GM12878 (cell line): Measurements from ENCODE around the gene COL4A4. TPM values are rescaled to one million over a fixed set of nuclear protein-coding genes. Genes with fewer than 3 reads are reported as not detected.

Experiments used
- ATAC-seq: fragments of 200-7000 bp; cut with Tn5 transposase; 3 replicates; pipeline ENCODE4 v1.9.1; 2020; ENCODE audit warnings: mild to moderate bottlenecking, moderate library complexity
- BruUV-seq: library from RNA; stranded (reverse); fragments of 400-500 nt; replicated peaks from 2 replicates; lab custom pipeline; 2021; lab: Mats Ljungman, UMichigan
- CTCF ChIA-PET: fragments of 300-600 bp; sonication (Branson Sonifier 250); formaldehyde crosslinking; extraction: SDS; loops from one replicate; lab custom pipeline; 2021; ENCODE audit warnings: inconsistent platforms; lab: Yijun Ruan, JAX
- POLR2A ChIA-PET: fragments of 350-600 bp; formaldehyde crosslinking; extraction: SDS; loops from one replicate; lab custom pipeline; 2021; ENCODE audit warnings: inconsistent platforms; lab: Charles Lee
- RAD21 ChIA-PET: fragments of 300-600 bp; sonication (Branson Sonifier 250); formaldehyde crosslinking; loops from one replicate; lab custom pipeline; 2023; ENCODE audit warnings: antibody characterized with exemption; ENCODE audit not compliant: unreplicated experiment; lab: Charles Lee
- SMC1A ChIA-PET: fragments of 300-600 bp; sonication (Branson Sonifier 250); formaldehyde crosslinking; loops from one replicate; lab custom pipeline; 2023; ENCODE audit not compliant: unreplicated experiment, uncharacterized antibody; lab: Charles Lee
- DNase-seq: peaks from one replicate; pipeline ENCODE4 v3.0.0-alpha.2; 2011; ENCODE audit warnings: low read depth, low spot score
- FAIRE-seq: peaks from 3 replicates; lab custom pipeline; 2011; peaks lifted over from hg19 to GRCh38; lab: Jason Lieb, UNC
- H2AFZ ChIP-seq: 2 replicates; pipeline ENCODE4 v1.6.0; 2011; ENCODE audit warnings: low read depth, low read length, control low read depth; ENCODE audit not compliant: control insufficient read depth
- H3K27ac ChIP-seq: 2 replicates; pipeline ENCODE4 v1.5.1; 2011; ENCODE audit warnings: control low read depth; ENCODE audit not compliant: control insufficient read depth, insufficient read depth
- H3K27me3 ChIP-seq, 2 experiments: replicated peaks in 1 of 2; 2 replicates each; pipeline versions ENCODE4 v1.6.0 to v1.6.1; 2011; ENCODE audit warnings: low read length in 1 of 2; ENCODE audit not compliant: control insufficient read depth in 2 of 2, insufficient read depth in 2 of 2
- H3K36me3 ChIP-seq, 2 experiments: 2 replicates each; pipeline ENCODE4 v1.5.1; 2011; ENCODE audit warnings: low read length in 1 of 2; ENCODE audit not compliant: control insufficient read depth in 2 of 2, insufficient read depth in 2 of 2
- H3K4me1 ChIP-seq: 2 replicates; pipeline ENCODE4 v1.6.1; 2011; ENCODE audit warnings: mild to moderate bottlenecking, low read length, moderate library complexity, mixed read lengths; ENCODE audit not compliant: control insufficient read depth, insufficient read depth
- H3K4me2 ChIP-seq: 2 replicates; pipeline ENCODE4 v1.6.0; 2011; ENCODE audit warnings: control low read depth; ENCODE audit not compliant: control insufficient read depth, insufficient read depth
- H3K4me3 ChIP-seq: fragments of 200-600 bp; sonication (generic); 2 replicates; pipeline ENCODE4 v1.5.1; 2016
- H3K79me2 ChIP-seq: 2 replicates; pipeline ENCODE4 v1.6.0; 2011; ENCODE audit warnings: low read length; ENCODE audit not compliant: control insufficient read depth, insufficient read depth
- H3K9ac ChIP-seq: 2 replicates; pipeline ENCODE4 v1.8.0; 2011; ENCODE audit warnings: low read length, control low read depth, mixed read lengths; ENCODE audit not compliant: control insufficient read depth, insufficient read depth
- H3K9me3 ChIP-seq: replicated peaks from 3 replicates; pipeline ENCODE4 v1.5.1; 2011; ENCODE audit warnings: mild to moderate bottlenecking, low read length; ENCODE audit not compliant: control insufficient read depth, insufficient read depth
- H4K20me1 ChIP-seq: 2 replicates; pipeline ENCODE4 v1.6.0; 2011; ENCODE audit not compliant: control insufficient read depth, insufficient read depth
- EZH2 ChIP-seq: IDR thresholded peaks from 2 replicates; pipeline ENCODE4 v1.6.1; 2012; ENCODE audit warnings: low read depth, mild to moderate bottlenecking, control low read depth, inconsistent platforms, low read length, borderline replicate concordance; ENCODE audit not compliant: control insufficient read depth
- HDAC2 ChIP-seq: fragments of 200-600 bp; sonication (generic); IDR thresholded peaks from 2 replicates; pipeline ENCODE4 v1.6.1; 2017
- KAT2A ChIP-seq: conservative IDR thresholded peaks from 2 replicates; pipeline ENCODE4 v1.6.1; 2011; ENCODE audit warnings: low read depth, low read length; ENCODE audit not compliant: control insufficient read depth
- KDM1A ChIP-seq: fragments of 200-600 bp; sonication (generic); IDR thresholded peaks from 2 replicates; pipeline ENCODE4 v1.6.1; 2016; ENCODE audit warnings: borderline replicate concordance
- MEF2A ChIP-seq: IDR thresholded peaks from 2 replicates; pipeline ENCODE4 v1.6.1; 2011; ENCODE audit warnings: low read depth, mild to moderate bottlenecking, low read length, moderate library complexity; ENCODE audit not compliant: insufficient read depth
- NFIC ChIP-seq: IDR thresholded peaks from 2 replicates; pipeline ENCODE4 v1.6.1; 2012; ENCODE audit warnings: low read depth, mild to moderate bottlenecking, inconsistent platforms, low read length, moderate library complexity
- NRF1 ChIP-seq: conservative IDR thresholded peaks from 2 replicates; pipeline ENCODE4 v1.6.1; 2011; ENCODE audit warnings: mild to moderate bottlenecking, low read depth, low read length, improper control_type of control experiment
- POLR2AphosphoS2 ChIP-seq: IDR thresholded peaks from 2 replicates; pipeline ENCODE4 v1.6.1; 2011; ENCODE audit warnings: low read depth, mild to moderate bottlenecking, low read length, improper control_type of control experiment, moderate library complexity
- POLR2AphosphoS5 ChIP-seq: IDR thresholded peaks from 2 replicates; pipeline ENCODE4 v1.6.1; 2011; ENCODE audit warnings: mild to moderate bottlenecking, low read length, inconsistent platforms
- RELB ChIP-seq: fragments of 450-650 bp; IDR thresholded peaks from 2 replicates; pipeline ENCODE4 v1.6.1; 2017; ENCODE audit warnings: low read depth, mild to moderate bottlenecking, moderate library complexity
- RFX5 ChIP-seq: IDR thresholded peaks from 2 replicates; pipeline ENCODE4 v1.6.1; 2011; ENCODE audit warnings: low read depth, low read length, improper control_type of control experiment
- SIX5 ChIP-seq: IDR thresholded peaks from 2 replicates; pipeline ENCODE4 v1.6.1; 2011; ENCODE audit warnings: mild to moderate bottlenecking, low read depth, low read length, moderate library complexity; ENCODE audit not compliant: severe bottlenecking
- SMC3 ChIP-seq: IDR thresholded peaks from 2 replicates; pipeline ENCODE4 v1.6.1; 2011; ENCODE audit warnings: low read length, improper control_type of control experiment, borderline replicate concordance
- WGBS: methylation state at CpG from one replicate; pipeline ENCODE4 v1.1.6; 2016; ENCODE audit warnings: low lambda C conversion rate; ENCODE audit not compliant: insufficient replicate concordance, insufficient coverage; ENCODE audit errors: missing lambda C conversion rate; 5-methylcytosine and 5-hydroxymethylcytosine counted together
- in situ Hi-C: fragments of 300-500 bp; cut with MboI; formaldehyde crosslinking; loops from 9 replicates; pipeline ENCODE4 v1.14.3; 2018; ENCODE audit warnings: mixed read lengths
- intact Hi-C: fragments of 100-400 bp; cut with micrococcal nuclease; formaldehyde crosslinking; loops from one replicate; pipeline ENCODE4 v1.14.2; 2022; ENCODE audit not compliant: unreplicated experiment
- polyA plus RNA-seq, 11 experiments: library from polyadenylated mRNA; depleted of rRNA in 4 of 11; unstranded in 6 of 11; stranded (reverse) in 5 of 11; fragments of >200 nt; fragmentation: Nextera tagmentation in 4 of 11; fragmentation: Illumina TruSeq in 1 of 11; extraction: Ambion mirVana in 4 of 11; extraction: Trizol in 1 of 11; gene quantifications; 1 replicate in 1 of 11; 2 replicates in 10 of 11; pipeline versions ENCODE4 v1.2.1 to v1.2.3, GENCODE V29; 2011 to 2016; ENCODE audit warnings: inconsistent platforms in 2 of 11, missing spikeins in 2 of 11, low read depth in 1 of 11
- total RNA-seq, 4 experiments: library from RNA; depleted of rRNA in 3 of 4; stranded (reverse); fragments of >200 nt in 3 of 4; fragmentation: Illumina TruSeq in 1 of 4; extraction: Trizol in 1 of 4; gene quantifications; 2 replicates each; pipeline versions ENCODE4 v1.2.1 to v1.2.3, GENCODE V29; 2013 to 2021
- TF ChIP-seq, protein P1 (sequence below): fragments of 450-650 bp; formaldehyde crosslinking; IDR thresholded peaks from 2 replicates; pipeline ENCODE4 v1.4.0; 2022; ENCODE audit warnings: mild to moderate bottlenecking, moderate library complexity
- TF ChIP-seq, protein P2 (sequence below): fragments of 150-350 bp; IDR thresholded peaks from 2 replicates; pipeline ENCODE4 v1.6.1; 2016; ENCODE audit warnings: low read depth, low read length
- TF ChIP-seq, protein P3 (sequence below): fragments of 450-650 bp; IDR thresholded peaks from 2 replicates; pipeline ENCODE4 v1.6.1; 2016; ENCODE audit warnings: mild to moderate bottlenecking

The COL4A4 gene
- total and polyA plus RNA-seq, 10 of the 15 experiments (the other 5 are each of a cell fraction or from before 2014, with no cell fraction given): 0.19 to 4.0 (median 2.1) TPM

DNA sequence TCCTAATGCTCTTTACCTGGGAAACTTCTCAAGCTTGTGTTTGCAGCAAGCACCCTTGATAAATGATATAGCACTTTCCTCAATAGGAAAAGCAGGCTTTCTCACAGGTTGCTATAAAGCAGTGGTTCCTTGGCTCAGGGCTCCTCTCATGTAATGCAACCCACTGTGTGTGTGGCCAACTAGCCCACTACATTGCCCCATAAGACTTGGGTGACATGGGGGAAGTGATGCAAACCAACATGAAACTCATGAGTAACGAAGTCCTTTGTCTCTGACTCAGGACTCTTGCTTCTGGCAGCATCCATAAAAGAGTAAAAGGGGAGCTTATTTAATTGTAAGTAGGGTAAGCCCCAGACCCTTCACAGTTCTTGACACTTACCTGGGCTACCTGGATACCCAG lies 106.9 kb downstream of the COL4A4 start:
- ChIA-PET CTCF (no interaction called here), RAD21 (no interaction called here), SMC1A (no interaction called here), POLR2A (interaction anchor here (0.5 kb wide), 1 partner anchor 801 kb away, joined by 6 read pairs; no protein-coding TSS in a partner anchor)
- Histone ChIP-seq H3K79me2 (no peaks in the 10 kb centered on the region), H4K20me1 (no peaks in the 10 kb centered on the region), H3K27ac (no peak overlapping the region), H3K4me3 (no peak overlapping the region), H2AFZ (no peak overlapping the region), H3K36me3 (no peaks in the 10 kb centered on the region), H3K4me2 (no peak overlapping the region), H3K9me3 (no peaks in the 10 kb centered on the region), H3K9ac (no peak overlapping the region), H3K4me1 (no peaks in the 10 kb centered on the region), H3K27me3 (no peaks in the 10 kb centered on the region)
- WGBS: 52% methylated on average over 1 of the region's 1 CpG
- BruUV-seq: no TSS peak
- in situ Hi-C loops: no loop called here
- intact Hi-C loops: no loop called here
- FAIRE-seq (no peak), ATAC-seq (no peak), DNase-seq (no peak)
- TF ChIP-seq NFIC: no peak
- TF ChIP-seq KDM1A: no peak
- no peak for TF ChIP-seq POLR2AphosphoS2
- TF ChIP-seq RFX5: no peak
- TF ChIP-seq NRF1: no peak
- no peak for TF ChIP-seq HDAC2
- TF ChIP-seq, protein P1, sequence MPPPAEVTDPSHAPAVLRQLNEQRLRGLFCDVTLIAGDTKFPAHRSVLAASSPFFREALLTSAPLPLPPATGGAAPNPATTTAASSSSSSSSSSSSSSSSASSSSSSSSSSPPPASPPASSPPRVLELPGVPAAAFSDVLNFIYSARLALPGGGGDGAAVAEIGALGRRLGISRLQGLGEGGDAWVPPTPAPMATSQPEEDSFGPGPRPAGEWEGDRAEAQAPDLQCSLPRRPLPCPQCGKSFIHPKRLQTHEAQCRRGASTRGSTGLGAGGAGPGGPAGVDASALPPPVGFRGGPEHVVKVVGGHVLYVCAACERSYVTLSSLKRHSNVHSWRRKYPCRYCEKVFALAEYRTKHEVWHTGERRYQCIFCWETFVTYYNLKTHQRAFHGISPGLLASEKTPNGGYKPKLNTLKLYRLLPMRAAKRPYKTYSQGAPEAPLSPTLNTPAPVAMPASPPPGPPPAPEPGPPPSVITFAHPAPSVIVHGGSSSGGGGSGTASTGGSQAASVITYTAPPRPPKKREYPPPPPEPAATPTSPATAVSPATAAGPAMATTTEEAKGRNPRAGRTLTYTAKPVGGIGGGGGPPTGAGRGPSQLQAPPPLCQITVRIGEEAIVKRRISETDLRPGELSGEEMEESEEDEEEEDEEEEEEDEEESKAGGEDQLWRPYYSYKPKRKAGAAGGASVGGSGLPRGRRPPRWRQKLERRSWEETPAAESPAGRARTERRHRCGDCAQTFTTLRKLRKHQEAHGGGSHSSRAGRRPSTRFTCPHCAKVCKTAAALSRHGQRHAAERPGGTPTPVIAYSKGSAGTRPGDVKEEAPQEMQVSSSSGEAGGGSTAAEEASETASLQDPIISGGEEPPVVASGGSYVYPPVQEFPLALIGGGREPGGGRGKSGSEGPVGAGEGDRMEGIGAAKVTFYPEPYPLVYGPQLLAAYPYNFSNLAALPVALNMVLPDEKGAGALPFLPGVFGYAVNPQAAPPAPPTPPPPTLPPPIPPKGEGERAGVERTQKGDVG (CRISPR knock-in tag): no peak
- TF ChIP-seq EZH2: no peak
- no peak for TF ChIP-seq RELB
- TF ChIP-seq, protein P2, sequence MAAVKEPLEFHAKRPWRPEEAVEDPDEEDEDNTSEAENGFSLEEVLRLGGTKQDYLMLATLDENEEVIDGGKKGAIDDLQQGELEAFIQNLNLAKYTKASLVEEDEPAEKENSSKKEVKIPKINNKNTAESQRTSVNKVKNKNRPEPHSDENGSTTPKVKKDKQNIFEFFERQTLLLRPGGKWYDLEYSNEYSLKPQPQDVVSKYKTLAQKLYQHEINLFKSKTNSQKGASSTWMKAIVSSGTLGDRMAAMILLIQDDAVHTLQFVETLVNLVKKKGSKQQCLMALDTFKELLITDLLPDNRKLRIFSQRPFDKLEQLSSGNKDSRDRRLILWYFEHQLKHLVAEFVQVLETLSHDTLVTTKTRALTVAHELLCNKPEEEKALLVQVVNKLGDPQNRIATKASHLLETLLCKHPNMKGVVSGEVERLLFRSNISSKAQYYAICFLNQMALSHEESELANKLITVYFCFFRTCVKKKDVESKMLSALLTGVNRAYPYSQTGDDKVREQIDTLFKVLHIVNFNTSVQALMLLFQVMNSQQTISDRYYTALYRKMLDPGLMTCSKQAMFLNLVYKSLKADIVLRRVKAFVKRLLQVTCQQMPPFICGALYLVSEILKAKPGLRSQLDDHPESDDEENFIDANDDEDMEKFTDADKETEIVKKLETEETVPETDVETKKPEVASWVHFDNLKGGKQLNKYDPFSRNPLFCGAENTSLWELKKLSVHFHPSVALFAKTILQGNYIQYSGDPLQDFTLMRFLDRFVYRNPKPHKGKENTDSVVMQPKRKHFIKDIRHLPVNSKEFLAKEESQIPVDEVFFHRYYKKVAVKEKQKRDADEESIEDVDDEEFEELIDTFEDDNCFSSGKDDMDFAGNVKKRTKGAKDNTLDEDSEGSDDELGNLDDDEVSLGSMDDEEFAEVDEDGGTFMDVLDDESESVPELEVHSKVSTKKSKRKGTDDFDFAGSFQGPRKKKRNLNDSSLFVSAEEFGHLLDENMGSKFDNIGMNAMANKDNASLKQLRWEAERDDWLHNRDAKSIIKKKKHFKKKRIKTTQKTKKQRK: no peak
- no peak for TF ChIP-seq SMC3
- TF ChIP-seq MEF2A: no peak
- no peak for TF ChIP-seq POLR2AphosphoS5
- TF ChIP-seq, protein P3, sequence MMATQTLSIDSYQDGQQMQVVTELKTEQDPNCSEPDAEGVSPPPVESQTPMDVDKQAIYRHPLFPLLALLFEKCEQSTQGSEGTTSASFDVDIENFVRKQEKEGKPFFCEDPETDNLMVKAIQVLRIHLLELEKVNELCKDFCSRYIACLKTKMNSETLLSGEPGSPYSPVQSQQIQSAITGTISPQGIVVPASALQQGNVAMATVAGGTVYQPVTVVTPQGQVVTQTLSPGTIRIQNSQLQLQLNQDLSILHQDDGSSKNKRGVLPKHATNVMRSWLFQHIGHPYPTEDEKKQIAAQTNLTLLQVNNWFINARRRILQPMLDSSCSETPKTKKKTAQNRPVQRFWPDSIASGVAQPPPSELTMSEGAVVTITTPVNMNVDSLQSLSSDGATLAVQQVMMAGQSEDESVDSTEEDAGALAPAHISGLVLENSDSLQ: no peak
- no peak for TF ChIP-seq KAT2A
- TF ChIP-seq SIX5: no peak
